Stimulated activated CD4-positive, alpha-beta T cell treated with anti-CD3 and anti-CD28 coated beads, Interleukin-4, amount 100 ng/mL, for 1 hour (primary cell): ENCODE results near the gene TMEM63B.
"Not testable (repeated sequence)": the region's sequence is repeated elsewhere in the genome, so short reads cannot be mapped to it uniquely, and the experiment has no call there.

Experiments used
- DNase-seq: peaks from one replicate; pipeline ENCODE4 v3.0.0-alpha.2; 2020

TMEM63B gene

DNA sequence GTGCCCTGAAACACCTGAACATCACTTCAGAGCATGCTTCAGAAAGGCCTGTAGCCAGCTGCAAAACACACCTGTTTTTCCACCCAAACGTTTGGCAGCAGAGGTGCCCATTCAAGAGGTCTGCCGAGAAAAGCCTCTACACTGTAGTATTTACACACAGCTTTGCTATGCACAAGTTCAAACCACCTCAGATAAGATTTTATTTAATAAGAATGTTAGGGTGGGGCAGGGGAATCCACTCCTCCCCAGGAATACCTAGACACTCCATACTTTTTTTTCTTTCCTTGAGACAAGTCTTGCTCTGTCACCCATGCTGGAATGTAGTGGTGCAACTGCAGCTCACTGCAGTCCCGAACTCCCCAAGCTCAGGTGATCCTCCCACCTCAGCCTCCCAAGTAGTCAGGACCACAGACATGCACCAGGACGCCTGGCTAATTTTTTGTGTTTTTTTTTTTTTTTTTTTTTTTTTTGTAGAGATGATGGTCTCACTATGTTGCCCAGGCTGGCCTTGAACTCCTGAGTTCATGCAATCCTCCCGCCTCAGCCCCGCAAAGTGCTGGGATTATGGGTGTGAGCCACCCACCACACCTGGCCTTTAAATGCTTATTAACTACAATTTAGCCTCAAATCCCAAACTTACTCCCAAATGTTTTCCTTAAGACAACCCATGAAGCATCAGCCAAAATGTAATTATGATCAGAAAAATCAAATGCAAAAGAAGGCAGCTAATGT, 9.8 kb upstream of the TMEM63B start:
- DNase-seq, result no peak

GRCh38 chr6:44119704-44120262, 7.6 kb upstream of the TMEM63B start:
- no peak for DNase-seq

DNA sequence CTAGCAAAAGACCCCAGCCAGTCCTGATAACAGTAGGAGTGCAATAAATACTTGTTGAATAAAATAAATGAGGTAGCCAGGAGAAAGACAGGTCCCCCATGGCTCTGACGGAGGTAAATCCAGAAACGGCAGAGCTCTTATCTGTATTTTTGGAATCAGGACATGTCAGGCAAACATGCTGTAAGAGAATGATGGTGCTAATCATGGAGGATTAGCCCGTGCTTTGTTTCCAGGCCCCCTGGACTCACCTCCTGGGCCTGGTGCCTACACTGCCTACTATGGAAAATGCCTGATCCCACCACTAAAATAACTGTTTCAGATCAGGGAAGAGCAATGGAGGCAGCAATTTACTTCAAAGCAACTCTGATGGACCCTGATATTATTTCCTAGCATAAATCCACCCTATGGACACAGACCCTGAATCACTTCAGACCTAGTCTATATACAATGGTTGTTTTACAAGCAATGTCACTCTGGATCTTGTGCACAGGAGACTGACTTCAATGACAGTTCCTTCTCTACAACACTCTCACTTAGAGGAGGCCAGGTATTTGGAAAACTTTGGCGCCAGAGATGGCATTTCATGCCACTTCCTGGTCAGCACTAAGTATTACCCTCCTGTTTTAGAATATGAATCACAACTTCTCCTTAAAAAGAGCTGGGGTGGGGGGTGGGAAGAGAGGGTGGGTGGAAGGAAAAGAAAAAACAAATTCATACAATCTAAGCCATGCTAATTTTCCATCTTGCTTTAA, 6.5 kb upstream of the TMEM63B start:
- DNase-seq, result no peak

DNA sequence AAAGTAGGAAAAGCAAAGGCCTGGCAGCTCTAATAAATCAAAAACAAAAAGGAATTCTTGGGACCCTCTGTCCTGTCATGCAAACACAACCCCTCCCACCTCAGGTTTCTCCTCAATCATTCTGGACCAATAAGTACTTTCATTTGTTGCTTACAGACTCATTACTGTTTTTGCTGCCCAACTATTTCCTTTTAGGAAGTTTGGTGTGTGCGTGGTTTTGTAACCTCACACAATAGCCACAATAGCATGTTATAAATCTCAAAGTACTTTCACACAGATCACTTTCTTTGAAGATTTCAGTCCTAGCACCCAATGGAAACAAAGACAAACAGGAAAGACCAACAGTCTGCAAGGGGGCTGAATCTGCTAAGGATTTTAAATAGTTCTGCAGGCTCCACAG, 4.6 kb upstream of the TMEM63B start:
- no peak for DNase-seq

DNA sequence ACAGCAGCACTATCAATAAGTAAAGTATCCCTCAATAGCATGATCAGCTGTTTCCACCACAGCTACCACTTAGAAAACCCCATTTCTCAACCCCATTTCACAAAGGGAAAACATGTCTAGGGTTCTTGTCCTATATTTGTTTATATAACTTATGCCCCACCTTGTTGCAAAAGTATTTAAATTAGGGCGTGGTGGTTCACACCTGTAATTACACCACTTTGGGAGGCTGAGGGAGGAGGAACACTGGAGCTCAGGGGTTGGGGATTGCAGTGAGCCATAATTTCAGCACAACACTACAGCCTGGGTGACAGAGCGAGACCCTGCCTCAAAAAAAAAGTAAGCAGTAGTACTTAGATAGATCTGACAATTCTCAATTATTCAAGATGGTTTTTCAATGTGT, 3.8 kb upstream of the TMEM63B start:
- no peak for DNase-seq

GRCh38 chr6:44126320-44127149, 819 bp upstream of the TMEM63B start:
- DNase-seq, result peak; percentile 81

DNA sequence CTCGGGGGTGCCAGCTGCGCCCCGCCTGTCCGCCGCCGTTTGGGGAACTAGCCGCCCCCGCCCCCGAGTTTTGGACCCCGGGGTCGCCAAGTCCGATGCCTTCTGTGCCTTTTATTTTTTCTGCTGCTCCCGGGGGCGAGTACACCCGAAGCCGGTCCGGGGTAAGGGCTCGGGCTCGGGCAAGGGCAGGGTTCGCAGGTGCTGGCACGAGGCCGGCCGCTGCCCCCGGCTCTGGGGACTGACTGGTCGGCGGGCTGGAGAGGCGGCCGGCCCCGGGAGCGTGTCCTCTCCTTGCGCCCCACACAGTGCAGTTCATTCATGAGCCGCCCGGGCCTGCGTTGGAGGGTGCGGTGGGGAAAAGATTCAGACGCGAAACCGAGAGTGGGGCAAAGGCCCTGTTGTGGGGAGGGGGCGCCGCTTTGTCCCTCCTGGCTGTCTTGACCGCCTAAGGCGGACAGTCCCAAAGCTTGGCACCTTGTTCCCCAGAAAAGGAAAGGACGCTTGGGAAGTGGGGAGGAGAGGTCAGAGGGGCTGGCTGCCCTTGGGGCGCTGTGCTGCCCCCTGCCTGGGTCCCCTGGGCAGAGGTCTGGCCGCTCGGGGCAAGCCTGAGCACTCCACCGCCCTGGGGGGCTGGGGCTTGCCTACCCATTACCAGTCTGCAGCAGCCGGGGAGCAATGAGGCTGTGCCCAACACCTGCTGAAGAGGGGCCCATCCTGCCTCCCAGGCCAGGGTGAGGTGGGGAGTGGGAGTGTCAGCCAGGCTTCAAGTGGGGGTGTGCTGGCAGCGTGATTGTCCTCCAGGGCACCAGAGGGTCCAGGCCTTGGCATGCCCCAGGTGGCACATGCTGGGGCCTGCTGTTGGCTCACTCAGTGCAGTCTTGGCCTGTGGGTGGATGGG, 915 bp downstream of the TMEM63B start:
- peak; percentile 21 for DNase-seq

DNA sequence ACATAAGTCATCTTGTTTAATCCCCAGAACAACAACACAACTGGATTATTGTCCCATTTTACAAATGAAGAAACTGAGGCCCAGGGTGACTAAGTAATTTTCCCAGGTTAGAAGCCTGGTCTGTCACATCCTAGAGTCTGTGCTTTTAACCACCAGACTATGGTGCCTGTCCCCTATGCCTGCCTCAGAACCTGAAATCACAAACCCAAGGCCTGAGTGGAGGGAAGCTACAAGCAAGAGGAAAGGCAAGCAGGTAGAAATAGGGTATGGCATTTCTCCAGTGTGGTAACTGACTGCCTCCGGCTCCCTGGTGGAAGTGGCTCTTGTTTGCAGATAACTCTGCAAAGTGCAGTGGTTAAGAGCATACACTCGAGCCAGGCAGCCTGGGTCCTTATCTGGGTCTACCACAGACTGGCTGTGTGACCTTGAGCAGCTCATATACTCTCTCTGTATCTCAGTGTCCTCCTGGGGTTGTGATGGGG, 2.5 kb downstream of the TMEM63B start:
- no peak for DNase-seq

GRCh38 chr6:44131892-44132291, 4.5 kb downstream of the TMEM63B start:
- DNase-seq, result no peak

DNA sequence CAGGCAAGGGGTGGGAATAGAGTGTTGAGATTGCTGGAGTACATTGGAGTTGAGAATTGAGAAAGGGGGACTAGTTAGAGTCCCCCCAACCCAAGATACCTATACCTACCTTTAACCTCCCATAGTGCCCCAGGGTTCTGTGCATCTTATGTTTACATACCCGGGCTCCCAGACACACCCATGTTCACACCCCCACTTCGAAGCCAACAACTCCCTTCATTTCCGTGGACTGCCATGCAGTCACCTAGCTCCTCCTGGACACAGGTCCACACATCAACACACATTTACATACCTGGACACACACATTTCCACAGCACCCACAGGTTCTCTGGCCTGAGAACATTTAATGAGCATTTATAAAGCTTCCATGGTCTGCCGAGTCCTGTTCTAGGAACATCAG, 5.1 kb downstream of the TMEM63B start:
- no peak for DNase-seq

GRCh38 chr6:44133003-44133931, 5.9 kb downstream of the TMEM63B start:
- DNase-seq, result no peak

- DNase-seq, result no peak
Observed at GRCh38 chr6:44133981-44134711, 6.8 kb downstream of the TMEM63B start.

DNA sequence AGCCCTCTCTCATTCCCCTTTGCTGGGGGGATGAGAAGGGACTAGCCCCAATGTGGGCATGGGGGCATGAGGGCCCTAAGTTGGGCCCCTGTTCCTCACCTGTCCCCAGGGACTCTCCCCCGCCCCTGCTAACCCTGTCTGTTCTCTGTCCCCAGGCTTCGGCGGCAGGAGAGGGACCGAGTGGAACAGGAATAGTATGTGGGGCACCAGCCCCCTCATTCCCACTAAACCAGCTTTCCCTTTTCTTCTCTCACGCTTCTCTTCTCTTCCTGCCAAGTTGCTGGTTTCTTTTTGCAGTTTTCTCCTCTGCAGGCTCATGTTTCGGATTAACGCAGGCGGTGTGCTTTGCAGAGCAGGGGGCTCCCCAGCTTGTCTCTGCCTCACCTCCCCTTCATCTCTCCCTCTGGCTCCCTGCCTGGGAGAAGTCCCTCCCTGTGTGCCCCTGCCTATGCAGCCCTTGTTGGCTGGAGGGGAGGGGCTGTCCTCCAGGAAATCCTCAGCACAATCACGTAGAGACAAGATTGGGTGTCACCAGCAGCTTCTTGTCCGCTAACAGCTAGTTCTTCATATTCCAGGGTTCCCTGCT, 7.9 kb downstream of the TMEM63B start:
- no peak for DNase-seq

DNA sequence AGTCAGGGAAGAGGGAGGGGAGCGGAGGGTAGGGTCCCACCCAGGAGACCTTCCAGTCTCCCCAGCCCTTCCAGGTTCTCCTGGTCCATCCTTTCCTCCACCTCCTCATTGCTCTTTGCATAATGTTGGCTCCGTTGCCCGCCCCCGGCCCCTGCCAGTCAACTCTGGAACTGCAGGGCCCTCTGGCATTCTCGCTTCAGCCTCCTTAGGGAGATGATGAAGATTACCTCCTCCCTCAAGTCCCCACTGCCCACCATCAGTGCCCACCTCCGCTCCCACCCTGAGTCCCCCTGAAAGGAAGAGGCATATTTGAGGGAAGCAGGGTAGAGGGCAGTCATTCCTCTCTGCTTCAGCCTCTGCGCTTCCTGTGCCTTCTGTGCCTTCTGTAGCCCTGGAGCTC, 8.5 kb downstream of the TMEM63B start:
- DNase-seq, result no peak

DNA sequence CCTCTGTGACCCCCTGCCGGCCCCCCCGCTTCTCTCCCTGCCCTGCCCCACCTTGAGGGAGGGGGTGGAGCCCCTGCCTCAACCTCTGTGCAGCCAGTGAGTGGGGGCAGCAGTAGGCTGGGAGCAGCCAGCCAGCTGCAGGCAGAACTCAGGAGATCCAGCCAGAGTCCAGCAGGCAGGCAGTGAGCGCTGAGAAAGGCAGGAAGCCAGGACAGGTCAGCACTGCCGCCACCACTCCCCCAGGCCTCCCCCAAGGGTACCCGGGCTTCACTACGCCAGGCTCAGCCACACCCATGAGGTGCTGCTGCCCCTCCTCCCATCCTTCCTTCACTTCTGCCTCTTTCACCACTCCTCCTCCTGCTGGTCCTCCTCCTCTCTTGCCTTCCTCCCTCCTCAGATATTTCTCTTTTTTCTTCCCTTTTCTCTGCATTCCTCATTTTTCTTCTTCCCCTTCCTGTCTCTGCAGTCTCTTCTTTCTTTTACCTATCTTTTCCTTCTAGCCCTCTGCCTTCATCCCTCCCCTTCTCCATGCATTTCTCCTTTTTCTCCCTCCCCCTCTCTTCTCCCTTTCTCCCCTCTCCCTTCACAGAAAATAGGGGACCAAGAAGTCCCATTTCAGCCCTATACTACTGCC, 11.5 kb downstream of the TMEM63B start:
- no peak for DNase-seq

GRCh38 chr6:44139351-44139743, 12.0 kb downstream of the TMEM63B start:
- no peak for DNase-seq

- no peak for DNase-seq
Observed at GRCh38 chr6:44142835-44143234, 15.5 kb downstream of the TMEM63B start.

- no peak for DNase-seq
Observed at GRCh38 chr6:44143731-44144130, 16.4 kb downstream of the TMEM63B start.

GRCh38 chr6:44144536-44144935, 17.2 kb downstream of the TMEM63B start:
- DNase-seq, result not testable (repeated sequence)
